SU-DHL-6 (cell line): Measurements from ENCODE around the gene AIG1.

Experiments
- H2AFZ ChIP-seq: fragments of 200-600 bp; sonication (generic); 2 replicates; pipeline ENCODE4 v1.6.1; 2014; ENCODE audit warnings: low read depth, mild to moderate bottlenecking, moderate library complexity, mixed read lengths, antibody characterized with exemption, low read length; ENCODE audit not compliant: severe bottlenecking
- H3F3A ChIP-seq: fragments of 200-600 bp; shearing (Covaris generic); 2 replicates; pipeline ENCODE4 v1.6.0; 2016; ENCODE audit warnings: antibody characterized with exemption, mild to moderate bottlenecking; ENCODE audit not compliant: insufficient read depth
- H3K27ac ChIP-seq: fragments of 200-600 bp; sonication (generic); 2 replicates; pipeline ENCODE4 v1.5.1; 2016; ENCODE audit warnings: low read depth, mild to moderate bottlenecking, low read length, moderate library complexity, mixed read lengths
- H3K27me3 ChIP-seq: fragments of 200-600 bp; sonication (generic), shearing (Covaris generic); 2 replicates; pipeline ENCODE4 v1.6.0; 2014; ENCODE audit warnings: mild to moderate bottlenecking, low read length
- H3K36me3 ChIP-seq: fragments of 200-600 bp; sonication (generic); 2 replicates; pipeline ENCODE4 v1.6.1; 2014; ENCODE audit warnings: mild to moderate bottlenecking, low read length, mixed read lengths
- H3K4me2 ChIP-seq: fragments of 300-600, 200-600 bp; shearing (Covaris generic), sonication (generic); 2 replicates; pipeline ENCODE4 v1.6.0; 2014; ENCODE audit warnings: low read length, low read depth, mild to moderate bottlenecking; ENCODE audit not compliant: poor library complexity, severe bottlenecking
- H3K4me3 ChIP-seq: fragments of 200-600 bp; sonication (generic); 2 replicates; pipeline ENCODE4 v1.5.1; 2014; ENCODE audit warnings: antibody characterized with exemption, low read length, mild to moderate bottlenecking, mixed read lengths; ENCODE audit not compliant: insufficient read depth, poor library complexity, severe bottlenecking
- H3K79me2 ChIP-seq: fragments of 200-600 bp; sonication (generic); 2 replicates; pipeline ENCODE4 v1.6.1; 2014; ENCODE audit warnings: mild to moderate bottlenecking, low read length, moderate library complexity; ENCODE audit not compliant: insufficient read depth
- H3K9ac ChIP-seq: fragments of 200-600 bp; sonication (generic); 2 replicates; pipeline ENCODE4 v1.7.0; 2014; ENCODE audit warnings: mild to moderate bottlenecking, low read length
- H3K9me2 ChIP-seq: fragments of 200-600 bp; sonication (generic); replicated peaks from 2 replicates; pipeline ENCODE4 v1.6.1; 2014; ENCODE audit warnings: low read length; ENCODE audit not compliant: insufficient read depth
- H3K9me3 ChIP-seq: fragments of 200-600 bp; sonication (generic); 2 replicates; pipeline ENCODE4 v1.6.1; 2014; ENCODE audit warnings: low read length, mixed read lengths; ENCODE audit not compliant: insufficient read depth
- H4K20me1 ChIP-seq: fragments of 200-600 bp; sonication (generic); 2 replicates; pipeline ENCODE4 v1.6.1; 2014; ENCODE audit warnings: low read depth, mild to moderate bottlenecking, antibody characterized with exemption, low read length, moderate library complexity, mixed read lengths
- CTCF ChIP-seq: fragments of 200-600 bp; sonication (generic); IDR thresholded peaks from one replicate; pipeline ENCODE4 v1.5.1; 2017; ENCODE audit warnings: antibody characterized with exemption, mild to moderate bottlenecking, low read length, moderate library complexity; ENCODE audit not compliant: insufficient read depth, poor library complexity, severe bottlenecking
- EZH2phosphoT487 ChIP-seq: fragments of 200-600 bp; sonication (generic), shearing (Covaris generic); conservative IDR thresholded peaks from 2 replicates; pipeline ENCODE4 v1.6.1; 2018; ENCODE audit warnings: mild to moderate bottlenecking, antibody characterized with exemption, low read length, moderate library complexity, mixed read lengths

AIG1 gene

DNA sequence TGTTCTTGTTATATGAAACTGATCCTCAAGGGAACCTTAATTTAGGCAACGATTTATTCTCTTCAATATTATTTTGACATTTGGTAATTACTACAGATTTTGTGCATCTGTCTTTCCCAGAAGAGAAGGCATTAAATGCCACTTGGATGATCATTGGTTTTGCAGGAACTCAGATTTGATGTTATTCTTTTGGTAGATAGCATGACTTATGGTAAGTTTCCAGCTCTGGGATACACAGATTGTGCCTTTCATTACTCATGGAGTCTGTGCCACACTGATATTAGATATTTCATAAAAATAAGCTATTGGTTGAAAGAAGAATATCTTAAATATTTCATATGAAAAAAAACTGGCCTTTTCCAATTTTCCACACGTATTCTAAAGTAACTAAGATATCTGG lies 120.1 kb downstream of the AIG1 start:
- no peaks in the 10 kb centered on the region for H3F3A ChIP-seq
- TF ChIP-seq CTCF: no peak
- no peak for TF ChIP-seq EZH2phosphoT487
- H3K9me3 ChIP-seq: no peaks in the 10 kb centered on the region
- H3K9ac ChIP-seq: no peak overlapping the region
- H3K27ac ChIP-seq: no peak overlapping the region
- no peaks in the 10 kb centered on the region for H3K36me3 ChIP-seq
- H3K4me2 ChIP-seq: no peak overlapping the region
- no peaks in the 10 kb centered on the region for H3K9me2 ChIP-seq
- H3K4me3 ChIP-seq: no peak overlapping the region
- no peaks in the 10 kb centered on the region for H4K20me1 ChIP-seq
- no peak overlapping the region for H2AFZ ChIP-seq
- no peaks in the 10 kb centered on the region for H3K79me2 ChIP-seq
- no peaks in the 10 kb centered on the region for H3K27me3 ChIP-seq

DNA sequence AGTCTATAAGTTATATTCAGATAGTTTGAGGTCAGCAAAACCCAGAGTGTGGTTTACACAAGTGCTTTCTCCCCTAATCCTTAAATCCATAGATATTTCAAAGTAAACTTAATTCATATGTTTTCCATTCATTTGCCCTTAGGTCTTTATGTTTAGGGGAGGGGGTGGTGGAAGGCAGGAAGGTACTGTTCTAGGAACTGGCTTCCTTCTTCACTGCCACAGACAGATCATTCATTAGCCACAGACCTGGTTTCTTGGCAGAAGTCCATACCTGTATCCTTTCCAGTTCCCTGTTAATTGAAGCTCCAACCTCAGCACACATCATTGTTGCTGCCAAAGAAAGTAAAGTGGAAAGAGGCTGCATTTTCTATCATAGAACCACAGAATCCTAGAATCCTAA lies 123.0 kb downstream of the AIG1 start:
- Histone ChIP-seq H3K27me3 (no peaks in the 10 kb centered on the region), H3K9me3 (no peaks in the 10 kb centered on the region)

GRCh38 chr6:143185288-143185687 lies 124.6 kb downstream of the AIG1 start:
- no peak overlapping the region for H3K9ac ChIP-seq
- TF ChIP-seq CTCF: no peak
- no peak for TF ChIP-seq EZH2phosphoT487
- H3F3A ChIP-seq: no peaks in the 10 kb centered on the region
- H3K27me3 ChIP-seq: no peaks in the 10 kb centered on the region
- no peak overlapping the region for H3K4me2 ChIP-seq
- H3K9me3 ChIP-seq: no peaks in the 10 kb centered on the region
- no peaks in the 10 kb centered on the region for H3K9me2 ChIP-seq
- H3K79me2 ChIP-seq: no peaks in the 10 kb centered on the region
- no peak overlapping the region for H2AFZ ChIP-seq
- H3K4me3 ChIP-seq: no peak overlapping the region
- no peak overlapping the region for H3K27ac ChIP-seq
- no peaks in the 10 kb centered on the region for H3K36me3 ChIP-seq
- no peaks in the 10 kb centered on the region for H4K20me1 ChIP-seq

More for the DNA sequence above, 123.0 kb downstream of the AIG1 start:
- Histone ChIP-seq H3K9me2 (no peaks in the 10 kb centered on the region), H3K4me2 (no peak overlapping the region), H3K4me3 (no peak overlapping the region), H3K9ac (no peak overlapping the region), H3F3A (no peaks in the 10 kb centered on the region), H3K36me3 (no peaks in the 10 kb centered on the region), H3K79me2 (no peaks in the 10 kb centered on the region), H3K27ac (no peak overlapping the region), H2AFZ (no peak overlapping the region), H4K20me1 (no peaks in the 10 kb centered on the region)
- TF ChIP-seq CTCF (no peak), EZH2phosphoT487 (no peak)
